Erythroblast (primary cell): ENCODE measurements around the gene TPCN2.

ENCODE experiments used
- DNase-seq, 2 experiments: peaks; one replicate each; lab custom pipeline; 2025; lab: John Stamatoyannopoulos, UW
- GATA1 ChIP-seq: IDR thresholded peaks from 2 replicates; pipeline ENCODE4 v1.6.1; 2011; ENCODE audit warnings: low read depth, mild to moderate bottlenecking, control low read depth, low read length, moderate library complexity
- POLR2A ChIP-seq: IDR thresholded peaks from 2 replicates; pipeline ENCODE4 v1.6.1; 2011; ENCODE audit warnings: mild to moderate bottlenecking, low read length

TPCN2 gene

DNA sequence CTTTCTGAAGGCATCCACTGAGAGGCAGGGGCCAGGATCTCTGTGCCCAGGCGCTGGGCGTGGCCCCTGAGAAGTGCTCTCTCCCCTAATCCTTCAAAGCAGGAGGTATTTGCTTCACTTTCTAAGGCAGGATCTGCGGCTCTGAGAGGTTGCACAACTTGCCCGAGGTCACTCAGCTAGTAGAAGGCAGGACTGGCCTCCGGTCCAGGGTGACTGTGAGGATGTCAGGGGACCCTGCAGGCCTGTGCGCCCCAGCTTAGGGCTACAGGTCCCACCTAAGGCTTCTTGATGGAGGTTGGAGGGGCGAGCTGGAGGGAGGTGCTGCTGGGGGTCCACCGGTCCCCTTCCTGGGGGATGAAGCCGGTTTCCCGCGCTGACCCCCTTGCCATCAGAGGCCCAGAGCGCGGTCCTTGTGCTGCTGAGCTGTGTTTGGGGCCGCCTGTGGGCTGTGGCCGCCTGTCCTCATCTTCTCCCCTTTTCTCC is 108.0 kb downstream of the TPCN2 start:
- TF ChIP-seq POLR2A (no peak), GATA1 (no peak)
- peak; percentile 56 to 83 for DNase-seq

DNA sequence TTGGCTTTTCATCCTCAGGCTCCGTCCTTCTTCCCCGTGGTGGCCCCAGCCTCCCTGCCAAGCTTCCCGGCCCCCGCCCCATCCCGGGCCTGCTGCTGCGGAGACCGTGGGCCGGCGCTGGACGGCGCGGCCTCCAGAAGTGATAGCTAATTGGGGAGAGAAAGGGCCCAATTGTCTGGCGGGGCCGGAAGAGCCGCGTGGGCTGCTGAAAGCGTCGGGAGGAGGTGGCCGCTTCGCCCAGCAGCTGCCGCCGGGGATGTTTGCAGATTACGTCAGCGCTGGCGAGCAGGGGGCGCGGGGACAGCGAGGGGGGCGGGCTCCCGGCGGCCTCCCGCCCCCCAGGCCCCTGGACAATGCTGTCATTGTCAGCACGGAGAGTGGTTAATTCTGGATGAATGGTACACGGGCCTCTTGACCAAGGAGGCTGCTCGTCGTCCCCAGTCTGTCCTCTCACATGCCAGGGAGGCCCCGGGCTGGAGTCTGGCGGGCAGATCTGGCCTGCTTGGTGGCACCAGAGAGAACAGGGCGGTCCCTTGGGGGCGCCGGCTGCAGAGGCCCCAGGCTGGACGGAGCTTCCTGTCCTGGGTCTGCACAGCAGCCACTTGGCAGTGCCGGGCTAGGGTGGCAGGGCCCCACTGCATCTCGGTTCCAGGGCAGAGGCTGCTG is 108.6 kb downstream of the TPCN2 start:
- DNase-seq: peak; percentile 7 to 14
- TF ChIP-seq GATA1: no peak
- TF ChIP-seq POLR2A: no peak

DNA sequence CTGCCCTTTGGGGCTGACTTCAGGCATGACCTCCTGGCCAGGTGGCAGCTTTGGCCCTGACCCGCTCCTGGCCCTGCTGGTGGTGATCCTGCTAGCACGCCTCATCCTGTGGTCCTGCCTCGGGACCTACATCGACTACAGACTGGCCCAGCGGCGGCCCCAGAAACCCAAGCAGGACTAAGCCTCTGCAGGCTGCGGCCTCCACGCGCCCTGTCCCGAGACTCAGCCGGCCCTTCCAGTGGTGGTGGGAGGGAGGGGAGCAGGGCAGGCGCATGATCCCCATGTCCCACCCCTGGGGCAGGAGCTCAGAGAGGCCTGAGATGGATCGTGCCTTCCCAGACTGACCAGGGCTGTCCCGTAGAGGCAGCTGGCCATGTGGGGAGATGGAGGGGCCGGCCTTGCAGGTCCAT is 109.1 kb downstream of the TPCN2 start:
- TF ChIP-seq GATA1 (no peak), POLR2A (no peak)
- DNase-seq: no peak

DNA sequence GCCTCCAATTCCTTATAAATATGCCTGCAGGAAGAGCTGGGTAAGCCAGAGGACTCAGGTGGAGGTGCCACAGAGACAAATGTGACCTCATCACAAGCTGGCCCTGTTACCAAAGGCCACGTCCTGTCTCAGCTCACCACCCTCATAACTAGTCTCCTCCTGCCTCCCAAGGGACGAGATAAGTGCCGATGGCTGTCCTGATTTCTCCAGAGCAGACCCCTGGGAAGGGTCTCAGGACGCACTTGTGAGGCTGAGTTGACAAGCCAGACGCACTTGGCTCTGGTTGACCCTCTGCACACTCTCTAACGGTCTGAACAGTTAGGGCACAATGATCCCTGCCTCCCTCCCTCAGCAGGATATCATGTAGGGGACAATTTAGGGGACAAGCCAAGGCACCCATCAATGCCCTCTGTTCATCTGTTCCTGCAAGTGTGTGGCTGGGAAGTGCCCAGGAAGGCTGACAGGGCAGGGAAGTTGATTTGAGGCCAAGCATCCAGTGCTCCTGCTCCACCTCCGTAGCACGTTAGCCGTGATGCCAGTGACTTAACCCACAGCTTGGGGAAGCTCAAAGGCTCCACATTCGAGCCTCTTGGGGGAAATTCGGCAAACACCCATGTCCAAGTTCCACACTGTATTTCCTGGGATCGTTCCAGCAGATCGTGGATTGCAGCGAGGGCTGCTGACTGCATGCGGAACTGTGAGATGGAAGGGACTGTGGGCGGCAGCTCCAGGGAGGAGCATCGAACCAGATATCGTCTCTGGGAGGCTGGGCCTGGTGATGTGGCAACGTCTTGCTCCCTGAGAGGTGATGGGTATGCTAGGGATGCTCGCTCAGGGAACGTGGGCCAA is 109.8 kb downstream of the TPCN2 start:
- DNase-seq: no peak
- TF ChIP-seq GATA1 (no peak), POLR2A (no peak)

DNA sequence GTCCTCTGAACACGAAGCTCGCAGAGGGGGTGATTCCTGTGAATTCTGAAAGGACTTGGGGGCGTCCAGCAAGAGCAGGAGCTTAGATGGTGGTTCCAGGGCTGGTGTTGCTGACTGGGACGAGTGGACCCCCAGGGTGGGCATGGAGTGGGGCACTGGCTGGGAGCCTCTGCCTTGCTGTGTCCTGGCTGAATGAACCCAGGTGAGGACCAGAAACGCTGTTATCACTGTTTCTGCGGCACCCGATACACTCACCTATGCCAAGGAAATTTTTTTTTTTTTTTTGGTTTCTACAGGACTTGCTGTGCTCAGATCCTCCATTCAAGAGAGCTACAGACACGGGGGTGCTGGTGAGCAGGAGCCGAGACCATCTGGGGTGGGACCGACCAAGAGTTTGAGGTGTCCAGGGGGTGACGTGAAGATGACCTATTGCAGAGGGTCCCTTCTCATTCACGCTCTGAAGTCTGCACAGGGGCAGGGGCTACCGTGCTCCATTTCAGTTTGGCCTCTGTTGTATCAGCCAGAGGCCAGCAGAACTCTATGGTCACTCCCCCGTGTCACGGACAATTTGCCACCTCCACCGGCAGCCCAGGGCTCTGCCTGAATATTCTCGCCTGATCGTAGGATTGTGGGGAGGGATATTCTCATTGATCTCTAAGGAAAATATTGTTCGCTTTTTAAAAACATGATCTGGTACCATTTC is 110.6 kb downstream of the TPCN2 start:
- no peak for DNase-seq
- TF ChIP-seq POLR2A (no peak), GATA1 (no peak)

DNA sequence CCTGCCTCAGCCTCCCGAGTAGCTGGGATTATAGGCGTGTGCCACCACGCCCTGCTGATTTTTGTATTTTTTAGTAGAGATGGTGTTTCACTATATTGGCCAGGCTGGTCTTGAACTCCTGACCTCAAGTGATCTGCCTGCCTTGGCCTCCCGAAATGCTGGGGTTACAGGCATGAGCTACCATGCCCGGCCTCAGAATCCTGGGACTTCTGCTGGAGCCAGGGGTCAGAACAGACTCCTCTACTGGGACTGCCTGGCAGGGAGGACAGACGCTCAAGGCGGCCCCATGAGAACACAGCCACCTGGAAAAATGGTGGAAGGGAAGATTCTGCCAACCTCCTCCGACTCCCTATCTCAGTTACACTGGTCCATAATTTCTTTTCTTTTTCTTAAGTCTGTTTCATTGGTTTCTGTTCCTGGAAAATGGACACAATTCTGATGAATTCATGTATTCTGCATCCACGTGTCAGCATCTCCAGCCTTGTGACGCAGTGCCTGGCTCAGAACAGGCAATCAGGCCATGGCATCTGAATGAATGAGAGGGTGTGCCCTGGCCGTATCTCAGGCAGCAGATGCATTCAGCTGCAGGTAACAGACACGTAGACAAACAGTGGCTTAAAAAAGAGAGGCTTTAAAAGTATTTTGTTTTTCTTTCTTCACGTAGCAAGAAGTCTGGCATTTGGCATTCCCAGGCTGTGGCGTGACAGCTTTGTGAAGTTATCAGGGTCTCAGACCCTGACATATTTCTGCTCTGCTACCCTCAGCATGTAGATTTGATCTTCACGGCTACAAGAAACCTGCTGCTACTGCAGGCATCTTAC is 111.8 kb downstream of the TPCN2 start:
- TF ChIP-seq POLR2A (no peak), GATA1 (no peak)
- peak; percentile 46 to 77 for DNase-seq

DNA sequence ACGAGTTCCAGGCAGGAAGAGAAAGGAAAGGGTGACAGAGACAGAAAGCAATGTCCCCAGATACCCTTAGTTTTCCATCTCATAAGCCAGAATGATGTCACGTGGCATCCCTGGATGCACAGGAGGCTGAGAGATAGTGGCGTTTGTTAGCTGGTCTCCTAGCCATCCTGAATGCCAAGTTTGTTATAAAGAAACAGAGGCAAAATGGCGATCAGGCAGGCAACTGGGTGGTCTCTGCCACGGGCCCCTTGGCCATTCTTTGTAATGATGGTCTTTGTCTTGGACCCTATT is 112.3 kb downstream of the TPCN2 start:
- DNase-seq: peak in 1 of 2 experiments; percentile 32

DNA sequence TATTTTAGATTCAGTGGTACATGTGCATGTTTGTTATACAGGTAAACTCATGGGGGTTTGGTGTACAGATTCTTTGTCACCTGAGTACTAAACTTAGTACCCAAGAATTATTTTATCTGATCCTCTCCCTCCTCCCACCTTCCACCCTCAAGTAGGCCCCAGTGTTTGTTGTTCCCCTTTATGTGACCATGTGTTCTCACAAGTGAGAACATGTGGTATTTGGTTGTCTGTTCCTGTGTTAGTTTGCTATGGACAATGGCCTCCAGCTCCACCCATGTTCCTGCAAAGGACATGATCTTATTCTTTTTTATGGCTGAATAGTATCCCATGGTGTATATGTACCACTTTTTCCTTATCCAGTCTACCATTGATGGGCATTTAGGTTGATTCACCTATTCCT is 113.8 kb downstream of the TPCN2 start:
- DNase-seq: no peak
- TF ChIP-seq POLR2A: no peak
- no peak for TF ChIP-seq GATA1

More for the DNA sequence above, 112.3 kb downstream of the TPCN2 start:
- TF ChIP-seq POLR2A: no peak

DNA sequence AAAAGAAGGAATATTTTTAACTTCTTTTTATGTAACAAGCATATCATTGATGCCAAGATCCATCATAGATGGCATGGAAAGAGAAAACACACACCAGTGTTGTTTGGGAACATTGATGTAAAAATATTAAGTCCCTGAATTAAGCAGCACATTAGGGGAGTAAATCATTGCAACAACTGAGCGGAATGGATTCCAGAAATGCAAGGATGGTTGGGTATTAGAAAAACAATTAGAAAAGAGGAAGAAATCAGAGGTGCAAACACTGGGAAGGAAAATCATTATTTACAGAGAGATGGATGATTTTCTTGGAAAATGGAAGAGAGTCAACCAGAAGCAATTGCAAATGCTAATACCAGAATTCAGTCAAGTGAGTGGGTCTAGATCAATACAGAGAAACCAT is 115.1 kb downstream of the TPCN2 start:
- TF ChIP-seq GATA1 (no peak), POLR2A (no peak)
- DNase-seq: no peak

DNA sequence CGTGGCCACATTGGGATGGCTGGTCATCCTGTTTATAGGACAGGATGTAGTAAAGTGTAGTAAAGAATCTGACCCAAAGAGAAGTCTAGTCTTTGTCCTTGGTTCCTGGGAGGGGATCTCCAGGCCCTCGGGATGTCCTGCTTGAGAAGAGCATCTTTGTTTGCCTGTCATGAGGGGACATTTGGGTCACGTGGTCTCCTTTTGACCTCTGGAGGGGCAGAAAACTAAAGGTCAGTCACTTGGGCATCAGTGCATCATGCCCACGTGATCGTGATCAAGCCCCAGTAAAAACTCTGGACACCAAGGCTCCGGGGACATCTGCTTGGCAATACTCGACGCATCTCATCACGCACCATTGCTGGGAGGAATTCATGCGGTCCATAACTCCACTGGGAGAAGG is 116.1 kb downstream of the TPCN2 start:
- TF ChIP-seq GATA1 (no peak), POLR2A (no peak)

DNA sequence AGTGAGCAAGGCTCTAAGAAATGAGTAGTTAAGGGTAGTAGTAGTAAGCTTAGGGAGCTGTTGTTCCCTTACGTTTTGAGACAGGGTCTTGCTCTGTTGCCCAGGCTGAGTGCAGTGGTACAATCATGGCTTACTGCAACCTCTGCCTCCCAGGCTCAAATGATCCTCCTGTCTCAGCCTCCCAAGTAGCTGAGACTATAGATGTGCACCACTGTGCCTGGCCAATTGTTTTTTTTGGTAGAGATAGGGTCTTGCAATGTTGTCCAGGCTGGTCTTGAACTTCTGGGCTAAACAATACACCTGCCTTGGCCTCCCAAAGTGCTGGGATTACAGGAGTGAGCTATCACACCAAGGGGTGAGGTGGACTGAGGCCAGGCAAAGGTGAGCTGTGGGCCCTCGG is 117.0 kb downstream of the TPCN2 start:
- no peak for DNase-seq
- TF ChIP-seq GATA1: no peak
- TF ChIP-seq POLR2A: no peak

More for the DNA sequence above, 116.1 kb downstream of the TPCN2 start:
- DNase-seq: no peak

DNA sequence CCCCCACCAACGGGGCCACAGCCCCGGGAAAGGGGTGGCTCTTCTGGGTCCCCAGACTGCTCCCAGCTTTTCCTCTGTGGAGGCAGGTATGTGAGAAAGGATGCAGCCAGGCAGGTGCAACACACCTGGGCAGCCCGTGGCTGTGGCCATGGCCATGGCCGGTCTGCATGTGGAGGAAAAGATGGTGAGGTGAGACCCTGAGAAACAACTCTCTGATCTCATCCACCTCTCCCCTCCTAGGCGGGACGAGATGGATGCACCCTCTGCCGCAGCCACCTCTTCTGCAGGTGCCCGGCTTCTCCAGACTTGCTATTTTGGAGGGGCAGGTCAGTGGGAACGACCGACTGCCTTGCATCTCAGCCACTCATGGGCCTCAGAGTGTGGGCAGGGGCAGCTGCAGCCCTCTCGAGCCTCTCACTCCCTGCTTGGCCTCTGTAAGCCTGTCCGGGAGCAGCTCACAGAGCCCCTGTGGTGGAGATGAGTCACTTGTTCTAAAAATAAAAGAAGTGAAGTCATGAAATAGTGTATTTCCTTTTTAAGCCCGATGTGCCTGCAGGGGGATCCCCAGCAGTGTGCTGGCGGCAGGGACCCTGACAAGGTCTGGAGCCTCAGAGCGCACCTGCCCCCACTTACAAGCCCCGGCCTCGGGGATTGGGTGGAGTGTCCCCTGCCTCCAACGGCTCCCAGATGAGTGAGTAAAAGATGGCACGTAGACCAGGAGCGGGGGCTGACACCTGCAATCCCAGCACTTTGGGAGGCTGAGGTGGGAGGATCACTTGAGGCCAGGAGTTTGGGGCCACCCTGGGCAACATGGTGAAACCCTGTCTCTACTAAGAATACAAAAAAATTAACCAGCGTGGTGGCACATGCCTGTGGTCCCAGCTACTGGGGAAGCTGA is 117.7 kb downstream of the TPCN2 start:
- TF ChIP-seq POLR2A (no peak), GATA1 (no peak)
- DNase-seq: no peak
